HG03095 (cell line): ENCODE results near the gene NRAP.

Source experiments
- ATAC-seq: cut with Tn5 transposase; IDR thresholded peaks from one replicate; pipeline ENCODE4 v1.9.1; 2021; ENCODE audit warnings: moderate library complexity; ENCODE audit not compliant: unreplicated experiment

The NRAP gene

GRCh38 chr10:113610631-113611601, 52.9 kb downstream of the NRAP start:
- no peak for ATAC-seq

- no peak for ATAC-seq
These were observed 54.1 kb downstream of the NRAP start for GRCh38 chr10:113609704-113610108.

GRCh38 chr10:113605268-113605978, 58.4 kb downstream of the NRAP start:
- ATAC-seq, result no peak

- no peak for ATAC-seq
These were observed 59.3 kb downstream of the NRAP start for GRCh38 chr10:113604572-113604971.

GRCh38 chr10:113603057-113603777, 60.6 kb downstream of the NRAP start:
- no peak for ATAC-seq

- ATAC-seq, result no peak
These were observed 63.3 kb downstream of the NRAP start for GRCh38 chr10:113600569-113600968.

- no peak for ATAC-seq
These were observed 69.2 kb downstream of the NRAP start for GRCh38 chr10:113594652-113595051.

GRCh38 chr10:113592380-113592779, 71.5 kb downstream of the NRAP start:
- ATAC-seq, result no peak

GRCh38 chr10:113590581-113590980, 73.3 kb downstream of the NRAP start:
- ATAC-seq, result no peak

GRCh38 chr10:113589201-113589770, 74.6 kb downstream of the NRAP start:
- no peak for ATAC-seq

- no peak for ATAC-seq
These were observed 77.9 kb downstream of the NRAP start for GRCh38 chr10:113585949-113586348.

GRCh38 chr10:113583571-113583970, 80.3 kb downstream of the NRAP start:
- ATAC-seq, result no peak

GRCh38 chr10:113581092-113581491, 82.7 kb downstream of the NRAP start:
- ATAC-seq, result no peak

GRCh38 chr10:113578773-113579172, 85.1 kb downstream of the NRAP start:
- ATAC-seq, result no peak

- no peak for ATAC-seq
These were observed 87.0 kb downstream of the NRAP start for GRCh38 chr10:113576852-113577251.

GRCh38 chr10:113573368-113573767, 90.5 kb downstream of the NRAP start:
- ATAC-seq, result no peak

GRCh38 chr10:113572520-113573290, 91.1 kb downstream of the NRAP start:
- ATAC-seq, result no peak

- ATAC-seq, result no peak
These were observed 94.3 kb downstream of the NRAP start for GRCh38 chr10:113569576-113569975.

- ATAC-seq, result no peak
These were observed 97.0 kb downstream of the NRAP start for GRCh38 chr10:113566888-113567287.

GRCh38 chr10:113565364-113565763, 98.5 kb downstream of the NRAP start:
- no peak for ATAC-seq
